ENCODE data around the gene DAGLA. TPM values are rescaled to one million over a fixed set of nuclear protein-coding genes. Genes with fewer than 3 reads are reported as not detected.

DAGLA gene
- total RNA-seq, 3 donors from 2014 or later (not counting 1 experiment from before 2014, with no cell fraction given): 0.18 to 0.48 (median 0.38) TPM

- Mint-ChIP-seq H3K36me3 (no peaks in the 10 kb centered on the region), H3K27me3 (ENCODE audit: low read depth in 2 of 2) (no peaks in the 10 kb centered on the region), H3K27ac (no peak overlapping the region), H3K4me3 (no peak overlapping the region), H3K4me1 (no peaks in the 10 kb centered on the region), H3K9me3 (no peaks in the 10 kb centered on the region)
- Histone ChIP-seq H3K4me1 (ENCODE audit: control insufficient read depth, insufficient read depth, low read length) (no peaks in the 10 kb centered on the region), H3K36me3 (ENCODE audit: control insufficient read depth, insufficient read depth, low read length) (no peaks in the 10 kb centered on the region), H3K9me3 (ENCODE audit: control insufficient read depth, insufficient read depth, low read length) (no peaks in the 10 kb centered on the region), H3K27me3 (ENCODE audit: control insufficient read depth, insufficient read depth, low read length) (no peaks in the 10 kb centered on the region), H3K27ac (ENCODE audit: low read length) (no peak overlapping the region), H3K4me3 (ENCODE audit: low read length) (no peak overlapping the region)
- 95% methylated on average over 4 of the region's 7 CpGs for WGBS (ENCODE audit: insufficient coverage)
- ATAC-seq (no peak), DNase-seq (no peak)
- no peak for TF ChIP-seq CTCF (IDR thresholded peaks at IDR 0.05)
- intact Hi-C loops (cut with micrococcal nuclease): no loop called here
Observed at GRCh38 chr11:61738776-61739175, 58.6 kb downstream of the DAGLA start.

GRCh38 chr11:61739413-61739812, 59.2 kb downstream of the DAGLA start:
- Histone ChIP-seq H3K4me3 (ENCODE audit: low read length) (no peak overlapping the region), H3K9me3 (ENCODE audit: control insufficient read depth, insufficient read depth, low read length) (no peaks in the 10 kb centered on the region), H3K27me3 (ENCODE audit: control insufficient read depth, insufficient read depth, low read length) (no peaks in the 10 kb centered on the region), H3K27ac (ENCODE audit: low read length) (no peak overlapping the region), H3K36me3 (ENCODE audit: control insufficient read depth, insufficient read depth, low read length) (no peaks in the 10 kb centered on the region), H3K4me1 (ENCODE audit: control insufficient read depth, insufficient read depth, low read length) (no peaks in the 10 kb centered on the region)
- Mint-ChIP-seq H3K27me3 (ENCODE audit: low read depth in 2 of 2) (no peaks in the 10 kb centered on the region), H3K36me3 (no peaks in the 10 kb centered on the region), H3K4me3 (no peak overlapping the region), H3K27ac (no peak overlapping the region), H3K9me3 (no peaks in the 10 kb centered on the region), H3K4me1 (no peaks in the 10 kb centered on the region)
- no peak for ATAC-seq
- 91% methylated on average over 15 of the region's 15 CpGs for WGBS (ENCODE audit: insufficient coverage)
- TF ChIP-seq CTCF (IDR thresholded peaks at IDR 0.05): no peak
- intact Hi-C loops (cut with micrococcal nuclease): no loop called here
- DNase-seq: no peak

DNA sequence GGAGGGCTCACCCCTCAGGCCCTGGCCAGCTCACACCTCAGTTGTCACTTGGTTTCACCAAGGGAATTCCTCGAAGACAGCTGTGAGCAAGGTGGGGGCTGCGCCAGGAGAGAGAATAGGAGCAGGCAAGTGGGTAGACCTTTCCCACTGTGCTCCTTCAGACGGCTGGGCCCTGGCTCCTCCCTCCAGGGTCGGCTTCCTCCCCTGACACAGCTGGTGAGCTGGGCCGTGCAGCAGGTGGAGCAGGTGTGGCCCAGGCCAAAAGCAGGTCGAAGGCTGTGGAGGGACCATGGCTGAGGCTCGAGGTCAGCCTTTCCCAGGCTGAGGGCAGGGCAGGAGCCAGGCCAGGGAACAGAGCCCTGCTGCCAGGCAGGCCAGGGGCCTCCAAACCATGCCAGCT, 59.8 kb downstream of the DAGLA start:
- H3K27ac Mint-ChIP-seq: no peak overlapping the region
- H3K4me3 ChIP-seq (ENCODE audit: low read length): no peak overlapping the region
- H3K9me3 Mint-ChIP-seq: no peaks in the 10 kb centered on the region
- H3K4me1 Mint-ChIP-seq: no peaks in the 10 kb centered on the region
- DNase-seq: no peak
- H3K27ac ChIP-seq (ENCODE audit: low read length): no peak overlapping the region
- H3K4me3 Mint-ChIP-seq: no peak overlapping the region
- no peak for ATAC-seq
- H3K27me3 Mint-ChIP-seq (ENCODE audit: low read depth in 2 of 2): no peaks in the 10 kb centered on the region
- TF ChIP-seq CTCF (IDR thresholded peaks at IDR 0.05): no peak
- 77% methylated on average over 7 of the region's 7 CpGs for WGBS (ENCODE audit: insufficient coverage)
- H3K36me3 Mint-ChIP-seq: no peaks in the 10 kb centered on the region
- no peaks in the 10 kb centered on the region for H3K27me3 ChIP-seq (ENCODE audit: control insufficient read depth, insufficient read depth, low read length)
- no peaks in the 10 kb centered on the region for H3K4me1 ChIP-seq (ENCODE audit: control insufficient read depth, insufficient read depth, low read length)
- intact Hi-C loops (cut with micrococcal nuclease): no loop called here
- H3K36me3 ChIP-seq (ENCODE audit: control insufficient read depth, insufficient read depth, low read length): no peaks in the 10 kb centered on the region
- no peaks in the 10 kb centered on the region for H3K9me3 ChIP-seq (ENCODE audit: control insufficient read depth, insufficient read depth, low read length)

- Histone ChIP-seq H3K27me3 (ENCODE audit: control insufficient read depth, insufficient read depth, low read length) (no peaks in the 10 kb centered on the region), H3K4me1 (ENCODE audit: control insufficient read depth, insufficient read depth, low read length) (no peaks in the 10 kb centered on the region), H3K9me3 (ENCODE audit: control insufficient read depth, insufficient read depth, low read length) (no peaks in the 10 kb centered on the region), H3K36me3 (ENCODE audit: control insufficient read depth, insufficient read depth, low read length) (no peaks in the 10 kb centered on the region), H3K4me3 (ENCODE audit: low read length) (no peak overlapping the region), H3K27ac (ENCODE audit: low read length) (no peak overlapping the region)
- Mint-ChIP-seq H3K27ac (no peak overlapping the region), H3K27me3 (ENCODE audit: low read depth in 2 of 2) (no peaks in the 10 kb centered on the region), H3K9me3 (no peaks in the 10 kb centered on the region), H3K4me3 (no peak overlapping the region), H3K4me1 (no peaks in the 10 kb centered on the region), H3K36me3 (no peaks in the 10 kb centered on the region)
- no peak for ATAC-seq
- 68% methylated on average over 7 of the region's 7 CpGs for WGBS (ENCODE audit: insufficient coverage)
- intact Hi-C loops (cut with micrococcal nuclease): no loop called here
- no peak for TF ChIP-seq CTCF (IDR thresholded peaks at IDR 0.05)
- DNase-seq: no peak
Observed at GRCh38 chr11:61742391-61742790, 62.2 kb downstream of the DAGLA start.

Measured in natural killer cell (primary cell).